NCI-H187 (cell line): Measurements from ENCODE around the gene KCNC2.

Source experiments
- DNase-seq, 2 experiments: peaks; one replicate each; lab custom pipeline; 2025; lab: John Stamatoyannopoulos, UW

KCNC2 gene

DNA sequence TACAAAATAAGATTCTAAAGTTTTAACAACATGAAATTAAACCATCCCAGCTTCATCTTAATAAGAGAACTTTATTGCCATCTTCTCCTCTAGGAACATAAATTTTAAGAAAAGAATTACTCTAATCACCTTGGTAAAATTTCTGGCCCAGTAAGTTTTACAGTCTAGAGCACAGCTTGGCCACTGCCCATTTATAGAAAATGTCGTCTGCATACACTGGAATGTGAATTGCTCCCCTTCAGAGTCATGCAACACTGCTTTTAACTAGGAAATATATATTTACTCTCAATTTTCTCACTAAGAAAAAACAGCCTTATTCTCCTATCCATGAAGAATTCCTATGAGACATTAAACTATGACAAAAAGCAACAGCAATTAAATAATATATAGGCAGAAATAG is 48.2 kb downstream of the KCNC2 start:
- no peak for DNase-seq

DNA sequence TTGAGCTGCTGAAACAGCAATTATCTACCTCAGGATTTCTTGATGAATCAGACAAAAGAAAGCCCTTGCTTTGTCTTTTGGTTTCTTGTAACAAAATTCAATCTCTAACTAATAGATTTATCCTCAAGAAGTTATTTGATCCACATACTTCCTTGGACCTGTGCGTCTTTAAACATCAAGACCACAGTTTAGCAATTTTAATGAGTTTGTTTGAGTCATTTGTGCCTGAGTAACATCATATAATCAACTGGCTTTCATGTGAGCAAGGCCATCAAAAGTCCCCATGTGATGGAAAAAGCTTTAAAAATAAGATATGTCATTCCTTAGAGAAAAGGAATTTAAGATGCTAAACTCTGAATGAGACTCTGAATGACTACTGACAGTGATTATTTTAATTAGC is 52.3 kb downstream of the KCNC2 start:
- DNase-seq: no peak

DNA sequence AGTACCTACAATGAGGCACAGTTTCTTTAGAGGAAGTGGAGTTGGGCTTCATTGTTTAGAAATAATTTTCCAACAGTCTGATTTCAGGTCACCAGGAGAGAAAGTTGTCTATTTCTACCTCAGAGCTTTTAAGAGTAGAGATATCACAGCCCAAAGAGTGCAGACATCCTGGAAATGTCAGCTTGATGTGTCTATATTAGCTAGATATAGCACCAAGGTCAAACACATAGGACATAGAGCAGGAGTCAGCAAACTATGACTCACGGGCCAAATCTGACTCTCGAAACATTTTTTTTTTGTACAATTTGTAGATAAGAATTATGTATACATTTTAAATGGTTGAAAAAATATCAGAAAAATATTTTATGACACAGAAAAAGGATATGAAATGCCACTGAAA is 53.7 kb downstream of the KCNC2 start:
- no peak for DNase-seq

DNA sequence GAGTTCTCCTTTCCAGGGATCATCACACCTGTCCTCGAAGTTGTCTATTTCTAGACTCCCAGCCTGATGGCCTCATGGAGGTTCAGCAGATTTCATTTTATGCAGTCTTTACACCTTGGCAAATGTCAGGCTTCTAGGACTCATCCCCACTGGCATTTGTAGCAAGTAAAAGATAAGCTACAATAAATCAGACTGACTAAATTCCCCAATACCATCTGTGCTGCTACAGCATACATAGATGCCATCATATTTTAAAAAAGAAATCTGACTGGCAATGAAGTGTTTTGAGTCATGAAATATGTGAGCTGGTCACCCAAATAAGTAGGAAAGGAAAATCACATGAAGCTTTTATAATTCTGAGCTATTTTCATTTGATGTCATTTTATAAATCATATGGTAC is 55.3 kb downstream of the KCNC2 start:
- no peak for DNase-seq

DNA sequence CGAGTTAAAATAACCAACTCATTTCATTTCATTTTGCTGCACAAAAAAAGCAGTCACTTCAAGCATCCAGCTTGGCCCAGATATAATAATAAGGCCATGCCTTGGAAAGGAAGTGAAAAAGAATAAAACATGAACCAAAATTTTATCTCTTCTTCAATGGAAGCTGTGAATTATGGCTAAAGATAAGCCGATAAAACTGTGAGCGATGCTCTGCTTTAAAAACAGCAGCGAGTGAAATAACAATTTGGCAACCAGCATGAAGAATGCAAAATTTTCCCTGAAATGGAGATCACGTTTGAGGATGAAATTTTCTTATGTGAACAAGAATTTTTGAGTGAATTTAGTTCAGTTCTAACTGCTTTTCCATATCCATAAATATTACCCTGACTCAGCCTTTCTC is 70.4 kb downstream of the KCNC2 start:
- no peak for DNase-seq

DNA sequence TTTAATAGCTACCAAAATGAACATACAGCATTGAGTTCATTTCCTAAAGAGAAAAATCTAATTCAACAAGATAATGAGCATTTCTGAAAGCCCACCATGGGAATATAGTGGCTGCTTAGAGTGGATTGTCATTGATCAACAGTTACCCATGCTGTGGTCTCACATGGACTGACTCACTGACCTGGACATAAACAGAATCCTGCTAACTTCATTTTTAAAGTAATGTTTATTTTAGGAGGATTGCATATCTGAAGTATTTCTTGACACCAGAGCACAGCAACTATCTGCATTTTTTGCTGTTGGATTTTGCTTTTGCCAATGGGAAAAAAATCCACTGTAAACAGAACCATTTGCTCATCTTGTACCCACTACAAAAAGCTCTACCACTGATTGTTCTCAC is 71.7 kb downstream of the KCNC2 start:
- no peak for DNase-seq

DNA sequence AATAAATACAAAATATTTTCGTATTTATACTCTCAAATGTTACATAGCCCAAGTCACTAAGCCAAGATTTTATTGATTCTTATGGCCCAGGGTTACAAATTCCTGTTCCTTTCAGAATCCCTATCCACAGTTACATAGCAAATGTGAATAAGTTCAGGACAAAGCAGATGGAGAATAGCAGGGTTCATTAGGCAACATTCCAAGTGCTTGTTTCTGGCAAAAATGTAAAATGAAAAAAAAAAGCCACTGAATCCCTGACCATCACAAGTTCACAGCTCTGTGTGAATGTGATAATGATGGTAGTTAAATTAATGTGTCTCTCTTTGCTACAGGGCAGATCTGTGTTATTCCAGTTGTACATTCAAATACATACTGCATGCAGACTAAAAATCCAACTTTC is 74.6 kb downstream of the KCNC2 start:
- DNase-seq: no peak

DNA sequence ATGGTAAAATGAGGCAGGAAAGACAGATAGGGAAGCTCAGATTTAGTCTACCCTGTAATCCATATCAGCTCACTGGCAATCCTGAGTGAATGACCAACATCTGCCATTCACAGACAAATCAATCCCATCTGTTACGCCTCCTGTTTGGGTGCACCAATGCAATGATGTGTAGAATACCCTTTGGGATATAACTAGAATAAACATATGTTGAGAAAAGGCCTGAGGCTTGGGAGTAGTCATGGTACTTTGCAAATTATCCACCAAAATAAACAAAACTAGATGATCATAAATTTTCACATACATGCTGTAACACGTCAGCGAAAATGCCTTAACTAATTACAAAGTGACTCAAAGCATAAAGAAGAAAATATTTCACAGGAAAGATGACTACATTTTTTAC is 78.8 kb downstream of the KCNC2 start:
- no peak for DNase-seq

DNA sequence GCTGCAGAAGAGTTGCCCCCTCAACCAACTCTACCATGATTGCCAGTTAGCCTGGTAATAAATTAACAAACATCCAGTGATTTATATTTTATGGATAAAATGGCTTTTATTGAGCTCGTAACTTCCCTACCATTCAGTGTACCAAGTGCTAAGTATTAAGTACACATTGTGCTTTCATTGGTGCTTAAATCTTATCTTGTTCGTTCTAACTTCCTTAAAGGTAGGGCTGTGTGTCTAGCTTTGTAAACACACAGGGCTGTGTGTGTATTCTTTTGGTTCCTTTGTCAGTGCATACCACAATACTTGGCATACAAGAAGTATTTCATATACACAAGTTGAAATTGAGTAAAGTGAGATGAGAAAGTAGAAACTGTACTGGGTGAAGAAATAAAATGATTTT is 80.4 kb downstream of the KCNC2 start:
- no peak for DNase-seq

DNA sequence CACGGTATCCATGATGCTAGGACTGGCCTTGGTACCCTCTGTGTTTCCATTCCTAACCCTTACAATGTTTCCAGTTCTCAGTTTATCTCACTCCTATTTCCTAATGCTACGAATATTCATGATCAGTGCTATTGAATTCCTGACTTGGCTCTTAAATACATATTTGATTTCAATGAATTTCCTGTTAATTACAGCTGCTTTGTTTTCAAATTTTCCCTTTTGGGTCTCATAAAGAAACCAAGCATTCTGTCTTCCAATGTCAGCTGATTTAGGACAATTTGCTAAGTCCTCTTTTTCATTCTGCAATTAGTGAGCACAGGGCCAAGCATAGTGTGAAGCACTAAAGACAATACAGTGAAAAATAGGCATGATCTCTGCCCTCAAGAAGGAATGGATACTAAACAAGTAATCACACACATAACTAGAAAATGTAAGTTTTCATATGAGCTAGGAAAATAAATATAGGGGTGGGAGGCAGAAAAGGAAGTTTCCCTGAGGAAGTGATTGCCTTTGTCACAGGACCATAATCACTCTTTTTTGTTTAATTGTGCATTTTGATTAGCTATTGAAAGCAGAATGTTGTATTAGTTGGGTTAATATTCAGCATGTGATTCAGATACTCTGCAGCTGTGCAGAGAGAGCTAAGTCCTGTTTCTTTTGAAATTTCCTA is 88.5 kb downstream of the KCNC2 start:
- DNase-seq: no peak

DNA sequence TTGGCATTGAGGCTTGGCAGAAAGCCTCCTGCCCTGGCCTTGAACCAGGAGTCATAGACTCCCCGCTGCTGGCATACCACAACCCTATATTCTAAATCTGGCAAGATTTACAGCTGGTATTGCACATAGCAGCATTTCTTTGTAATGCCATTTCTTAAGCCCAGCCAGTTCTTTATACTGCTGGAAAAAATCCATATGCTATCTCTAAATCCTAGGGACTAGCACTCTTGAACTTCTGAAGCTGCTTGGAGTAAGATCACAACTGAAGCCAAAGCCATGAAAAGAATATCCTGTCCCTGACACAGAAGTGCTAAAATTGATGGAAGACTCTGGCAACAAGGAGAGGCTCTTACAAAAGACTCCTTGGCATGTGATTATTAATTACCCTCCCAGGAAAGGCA is 89.3 kb downstream of the KCNC2 start:
- DNase-seq: no peak

DNA sequence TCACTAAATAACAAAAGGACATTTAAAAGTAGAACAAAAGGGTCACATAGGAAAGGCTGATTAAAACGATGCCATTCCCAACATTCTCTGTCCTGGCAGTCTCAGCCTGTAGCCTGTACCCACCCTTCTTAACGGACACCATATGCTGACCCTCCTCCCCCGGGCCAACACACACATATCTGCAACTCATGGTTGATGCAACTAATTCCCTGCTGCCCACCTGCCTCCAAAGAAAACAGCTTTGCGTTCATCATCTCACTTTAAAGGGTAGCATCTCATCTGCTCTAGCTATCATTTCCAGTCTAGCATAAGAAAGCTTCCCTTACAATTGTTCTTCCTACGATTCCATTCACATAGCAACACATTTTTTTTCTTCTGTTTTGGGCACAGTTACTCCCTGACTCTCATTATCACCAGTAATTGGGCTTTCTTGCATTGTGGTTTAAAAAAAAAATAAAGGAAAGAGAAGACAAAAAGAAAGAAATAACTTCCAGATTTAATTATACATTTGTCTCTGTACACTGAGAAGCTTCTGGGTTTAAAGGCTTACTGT is 92.9 kb downstream of the KCNC2 start:
- DNase-seq: no peak

DNA sequence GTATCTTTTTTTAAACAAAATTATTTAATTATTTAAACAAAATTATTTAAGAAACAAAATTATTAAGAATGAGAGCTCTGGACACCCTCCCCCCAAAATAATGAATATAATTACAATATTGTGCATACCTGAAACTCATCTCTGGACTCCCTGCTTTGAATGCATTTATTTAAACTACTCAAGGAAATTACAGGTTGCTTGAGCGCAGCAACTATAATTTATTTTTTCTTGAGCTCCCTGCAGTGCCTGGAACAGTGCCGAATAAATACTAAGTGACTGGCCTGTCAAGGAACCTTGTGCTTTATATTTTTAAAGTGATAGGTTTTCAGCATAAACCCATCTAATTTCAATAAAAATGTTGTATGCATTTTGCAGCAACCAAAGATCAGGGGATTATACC is 93.9 kb downstream of the KCNC2 start:
- no peak for DNase-seq

DNA sequence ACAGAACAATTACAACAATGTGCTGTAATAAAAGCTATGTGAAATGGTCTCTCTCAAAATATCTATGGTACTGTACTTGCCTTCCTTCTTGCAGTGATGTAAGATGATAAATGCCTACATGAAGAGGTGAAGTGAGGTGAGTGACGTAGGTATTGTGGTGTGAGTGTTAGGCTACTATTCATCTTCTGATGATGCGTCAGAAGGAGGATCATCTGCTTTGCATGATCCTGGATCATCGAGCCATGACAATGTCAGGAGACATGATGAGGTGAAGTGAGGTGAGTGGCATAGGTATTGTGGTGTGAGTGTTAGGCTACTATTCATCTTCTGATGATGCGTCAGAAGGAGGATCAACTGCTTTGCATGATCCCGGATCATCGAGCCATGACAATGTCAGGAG is 105.8 kb downstream of the KCNC2 start:
- DNase-seq: no peak

DNA sequence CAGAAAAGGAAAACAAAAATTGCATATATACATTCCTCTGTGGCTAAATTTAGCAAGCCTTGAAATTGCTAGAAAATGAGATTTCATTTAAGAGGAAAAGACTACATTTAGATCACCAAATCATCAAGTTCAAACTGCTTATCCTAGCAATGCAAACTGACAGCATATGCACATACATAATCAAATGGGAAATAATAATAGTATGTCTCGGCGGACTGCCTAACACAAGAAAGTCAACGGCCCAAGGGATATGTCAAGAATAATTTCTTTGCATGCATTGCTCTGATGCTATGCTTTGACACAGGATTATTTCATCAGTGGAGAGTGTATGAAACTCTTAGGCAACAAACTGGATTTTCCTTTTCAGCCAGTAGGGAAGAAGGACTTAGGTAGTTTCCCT is 107.9 kb downstream of the KCNC2 start:
- no peak for DNase-seq

DNA sequence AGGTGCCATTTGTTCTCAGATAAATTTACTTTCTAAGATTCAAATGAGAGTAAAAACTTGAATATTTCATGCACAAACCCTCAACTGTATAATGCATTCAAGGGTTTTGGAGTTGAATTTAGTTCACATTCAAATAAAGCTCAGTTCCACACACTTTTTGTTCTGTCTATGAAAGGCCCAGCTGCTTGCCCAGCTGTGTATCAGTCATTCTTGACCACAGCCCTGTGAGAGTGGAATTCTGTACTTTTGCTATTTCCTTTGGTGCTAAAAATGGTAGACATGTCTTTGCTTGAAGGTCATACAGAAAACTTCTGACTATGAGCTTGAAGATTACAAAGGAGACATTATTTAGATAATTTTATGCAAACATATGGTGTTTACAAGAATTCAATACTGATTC is 110.4 kb downstream of the KCNC2 start:
- DNase-seq: no peak

DNA sequence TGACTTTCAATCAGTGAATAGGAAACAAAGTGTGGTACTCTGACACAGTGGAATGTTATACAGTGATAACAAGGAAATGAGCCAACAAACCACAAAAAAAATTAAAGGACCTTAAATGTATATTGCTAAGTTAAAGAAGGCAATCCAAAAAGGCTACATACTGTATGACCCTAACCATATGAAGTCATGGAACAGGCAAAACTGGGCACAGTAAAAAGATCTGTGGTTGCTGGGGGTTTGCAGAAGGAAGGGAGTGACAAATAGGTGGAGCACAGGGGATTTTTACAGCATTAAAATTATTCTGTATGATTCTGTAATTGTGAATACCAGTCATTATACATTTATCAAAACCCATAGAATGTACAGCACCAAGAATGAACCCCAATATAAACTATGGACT is 112.6 kb downstream of the KCNC2 start:
- no peak for DNase-seq

DNA sequence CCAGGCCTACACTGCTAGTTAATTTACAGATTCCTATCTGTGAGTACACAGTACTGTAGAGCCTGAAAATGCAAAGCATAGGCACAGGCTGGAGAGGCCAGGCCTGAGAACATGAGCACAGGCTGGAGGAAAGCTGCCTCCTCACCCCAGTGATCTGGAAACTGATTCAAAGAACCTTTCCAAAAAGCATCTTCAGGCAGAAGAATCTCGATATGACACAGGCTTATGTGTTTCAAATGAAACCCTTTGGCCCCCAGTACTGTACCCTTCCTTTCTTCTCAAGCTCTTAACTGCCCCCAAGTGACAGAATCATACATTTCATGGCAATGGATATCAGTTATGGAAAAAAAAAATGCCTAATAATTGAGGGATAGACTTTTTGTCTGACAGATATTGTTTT is 122.0 kb downstream of the KCNC2 start:
- DNase-seq: no peak

DNA sequence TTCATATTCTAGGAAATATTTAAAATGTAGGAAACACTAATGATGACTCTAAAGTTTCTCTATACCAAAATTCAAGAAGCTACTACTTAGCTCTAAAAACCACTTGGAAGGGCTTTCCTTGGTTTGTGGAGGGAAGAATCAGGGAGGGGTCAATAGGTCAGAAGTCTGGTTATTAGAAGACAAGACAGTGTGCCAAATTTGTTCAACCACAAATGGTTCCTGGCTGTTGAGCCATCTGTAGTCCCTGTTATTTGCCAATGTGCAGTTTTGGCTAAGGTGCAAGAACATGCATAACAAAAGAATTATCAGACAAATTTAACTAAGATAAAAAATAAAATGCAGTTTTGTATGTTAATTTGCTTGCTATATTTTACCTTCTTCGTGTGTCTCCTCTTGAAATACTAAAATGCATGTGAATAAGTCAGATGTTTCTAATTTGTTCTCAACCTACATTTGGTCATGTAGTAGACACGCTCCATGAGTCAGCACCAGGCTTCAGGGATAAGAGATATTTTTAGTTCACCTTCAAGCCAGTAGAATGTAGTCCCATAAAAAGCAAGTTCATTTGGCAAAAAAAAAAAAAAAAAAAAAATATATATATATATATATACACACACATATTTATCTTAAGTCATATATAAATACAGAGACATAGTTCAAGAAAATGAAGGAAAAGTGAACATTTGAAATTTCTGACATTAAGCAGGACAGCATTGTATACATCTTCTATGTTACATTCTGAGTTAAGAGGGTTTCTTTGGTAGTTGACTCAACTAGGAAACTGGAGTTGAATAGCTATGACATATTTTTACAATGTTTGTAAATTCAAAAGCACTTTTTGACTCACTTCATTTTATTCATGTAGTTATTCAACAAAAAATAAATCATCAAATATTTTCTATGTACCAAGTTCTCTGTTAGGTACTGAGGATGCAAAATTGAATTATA is 123.3 kb downstream of the KCNC2 start:
- no peak for DNase-seq

DNA sequence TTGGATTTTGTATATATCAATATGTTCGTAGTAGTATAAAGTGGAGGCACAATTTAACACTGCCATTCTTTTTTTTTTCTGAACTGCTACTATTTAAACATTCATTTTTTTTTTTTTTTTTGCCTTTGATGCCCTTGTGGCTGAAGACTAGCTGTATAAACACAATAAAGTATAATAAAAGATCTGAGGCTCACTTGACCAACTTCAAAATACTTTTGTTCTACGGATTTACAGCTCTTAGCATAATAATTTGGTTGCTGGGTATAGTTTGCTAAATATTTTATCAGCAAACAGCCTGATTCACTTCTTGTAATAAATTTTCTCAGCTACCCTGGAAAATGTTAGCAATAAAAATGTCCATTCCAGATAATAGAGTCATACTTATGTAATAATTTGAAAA is 128.3 kb downstream of the KCNC2 start:
- no peak for DNase-seq

DNA sequence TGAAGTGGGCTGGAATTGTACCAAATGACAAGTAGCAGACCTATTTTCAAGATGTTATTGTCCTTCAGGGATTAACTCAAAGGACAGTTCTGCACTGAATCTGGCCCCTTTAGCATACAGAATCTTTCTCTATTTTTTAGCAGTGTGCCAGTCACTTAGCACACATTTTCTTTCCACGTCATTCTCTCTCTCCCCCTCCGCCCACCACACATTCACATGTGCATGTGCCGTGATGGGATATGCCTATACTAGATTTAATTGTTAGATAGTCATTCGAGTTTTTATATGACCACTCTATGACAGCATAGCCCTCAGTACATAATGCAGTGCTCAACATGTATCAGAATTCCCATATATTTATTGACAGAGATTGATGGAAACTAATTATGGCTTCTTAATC is 129.1 kb downstream of the KCNC2 start:
- DNase-seq: no peak

DNA sequence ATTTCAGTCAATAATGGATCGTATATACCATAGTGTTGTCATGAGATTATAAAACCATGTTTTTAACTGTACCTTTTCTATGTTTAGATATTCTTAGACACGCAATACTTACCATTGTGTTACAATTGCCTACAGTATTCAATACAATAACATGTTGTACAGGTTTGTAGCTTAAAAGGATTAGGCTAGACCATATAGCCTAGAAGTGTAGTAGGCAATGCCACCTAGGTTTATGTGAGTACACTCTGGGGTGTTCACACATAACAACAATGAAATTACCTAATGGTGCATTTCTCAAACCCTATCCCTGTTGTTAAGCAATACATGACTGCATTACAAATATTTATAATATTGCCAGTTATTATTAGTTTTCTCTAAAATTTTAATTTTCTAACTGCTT is 144.2 kb downstream of the KCNC2 start:
- DNase-seq: no peak

DNA sequence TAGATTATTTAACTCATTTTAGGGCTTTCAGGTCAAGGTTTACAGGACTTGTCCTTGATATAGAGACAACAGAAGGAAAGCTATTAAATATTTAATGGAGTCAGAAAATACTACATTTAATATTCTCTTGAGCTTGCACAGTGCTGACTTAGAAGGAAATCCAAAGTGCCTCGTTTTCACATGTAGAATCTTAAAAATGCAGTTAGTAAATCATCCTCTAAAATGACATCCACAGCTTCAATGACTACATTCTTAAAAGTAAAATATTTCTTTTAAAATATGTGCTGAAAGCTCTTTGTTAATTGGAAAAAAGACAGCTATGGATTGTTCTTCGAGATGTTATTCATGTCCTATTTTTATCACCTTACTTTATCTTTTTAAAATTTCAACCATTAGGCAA is 146.9 kb downstream of the KCNC2 start:
- DNase-seq: no peak
